ENCODE data around the gene ICAM4. TPM values are rescaled to one million over a fixed set of nuclear protein-coding genes. Genes with fewer than 3 reads are reported as not detected.
"Not testable (repeated sequence)": the region's sequence is repeated elsewhere in the genome, so short reads cannot be mapped to it uniquely, and the experiment has no call there.

Gene ICAM4
- total and polyA plus RNA-seq, 2 of the 8 experiments (the other 6 are each of a cell fraction or from before 2014, with no cell fraction given), result 1.5 to 4.1 TPM

GRCh38 chr19:10241826-10242449, 44.8 kb upstream of the ICAM4 start:
- H3K4ac ChIP-seq (replicated peaks; ENCODE audit: insufficient read length, low read depth, low read length); H2BK15ac ChIP-seq (ENCODE audit: low read length); DNase-seq (ENCODE audit: low read depth in 1 of 2, low spot score in 2 of 2); H2BK20ac ChIP-seq (ENCODE audit: low read length); H3K79me1 ChIP-seq (ENCODE audit: low read depth, low read length); H3K23ac ChIP-seq (ENCODE audit: insufficient read length); H2BK12ac ChIP-seq (ENCODE audit: low read depth, low read length); H4K91ac ChIP-seq (replicated peaks; ENCODE audit: insufficient read length, low read length); H4K5ac ChIP-seq (ENCODE audit: insufficient read length, low read depth, low read length); H3K27ac ChIP-seq (ENCODE audit: low read depth, low read length); H3K14ac ChIP-seq (ENCODE audit: insufficient read length); H2BK5ac ChIP-seq (ENCODE audit: low read depth, low read length); H3K4me3 ChIP-seq (ENCODE audit: extremely low read depth in 1 of 4, insufficient read depth in 2 of 4, low read depth in 3 of 4, low read length in 4 of 4); H2AK5ac ChIP-seq (ENCODE audit: low read depth, low read length); H3K79me2 ChIP-seq (ENCODE audit: control insufficient read depth in 1 of 2, insufficient read depth in 2 of 2, low read length in 2 of 2); H3K4me2 ChIP-seq (ENCODE audit: insufficient read depth in 1 of 2, low read depth in 2 of 2, low read length in 2 of 2); H3K36me3 ChIP-seq (ENCODE audit: control insufficient read depth in 2 of 4, insufficient read depth in 4 of 4, low read length in 3 of 4); H3K4me1 ChIP-seq (replicated peaks in 1 of 4; ENCODE audit: control insufficient read depth in 3 of 4, insufficient read depth in 4 of 4, low read length in 3 of 4); H3K9me3 ChIP-seq (ENCODE audit: insufficient read depth in 2 of 2, low read depth in 1 of 2, low read length in 1 of 2); FAIRE-seq; H3K9ac ChIP-seq (replicated peaks in 1 of 4; ENCODE audit: extremely low read depth in 1 of 4, low read depth in 3 of 4, low read length in 3 of 4); H4K8ac ChIP-seq (ENCODE audit: extremely low read depth, insufficient read depth, low read length); H4K20me1 ChIP-seq (replicated peaks in 1 of 2; ENCODE audit: control insufficient read depth in 1 of 2, insufficient read depth in 2 of 2, low read length in 2 of 2); H3K27me3 ChIP-seq (replicated peaks in 1 of 4; ENCODE audit: control insufficient read depth in 3 of 4, extremely low read depth in 1 of 4, insufficient read depth in 3 of 4, low read length in 3 of 4); H3K56ac ChIP-seq (replicated peaks; ENCODE audit: insufficient read length, low read depth, low read length); H2BK120ac ChIP-seq (replicated peaks; ENCODE audit: low read depth, low read length); H3K23me2 ChIP-seq (ENCODE audit: low read depth, low read length); H2AFZ ChIP-seq (ENCODE audit: low read length); H3K18ac ChIP-seq (ENCODE audit: extremely low read depth, low read length): not testable (repeated sequence)
- ChIA-PET POLR2A (ENCODE audit: partially characterized antibody) (interaction anchor here (0.7 kb wide), 1 partner anchor 147 kb away, joined by 3 read pairs; no protein-coding TSS in a partner anchor), CTCF (ENCODE audit: partially characterized antibody) (interaction anchor here (0.6 to 2.7 kb wide), 4 partner anchors 8 to 143 kb away, joined by 3 to 12 read pairs (median 8); no protein-coding TSS in a partner anchor)
- WGBS, 2 experiments (ENCODE audit: extremely low coverage in 1 of 2, insufficient coverage in 1 of 2, insufficient read length in 1 of 2, insufficient replicate concordance in 2 of 2, low coverage in 1 of 2, low lambda C conversion rate in 2 of 2, missing lambda C conversion rate in 1 of 2), result 91% methylated on average over 11 of the region's 11 CpGs; no CpG with 5 or more reads in 1 of the 2 experiments
